ENCODE measurements around the gene NEURL2.
A peak's percentile ranks its signal among the peaks of the same experiment; 100 is the strongest.

The NEURL2 gene

DNA sequence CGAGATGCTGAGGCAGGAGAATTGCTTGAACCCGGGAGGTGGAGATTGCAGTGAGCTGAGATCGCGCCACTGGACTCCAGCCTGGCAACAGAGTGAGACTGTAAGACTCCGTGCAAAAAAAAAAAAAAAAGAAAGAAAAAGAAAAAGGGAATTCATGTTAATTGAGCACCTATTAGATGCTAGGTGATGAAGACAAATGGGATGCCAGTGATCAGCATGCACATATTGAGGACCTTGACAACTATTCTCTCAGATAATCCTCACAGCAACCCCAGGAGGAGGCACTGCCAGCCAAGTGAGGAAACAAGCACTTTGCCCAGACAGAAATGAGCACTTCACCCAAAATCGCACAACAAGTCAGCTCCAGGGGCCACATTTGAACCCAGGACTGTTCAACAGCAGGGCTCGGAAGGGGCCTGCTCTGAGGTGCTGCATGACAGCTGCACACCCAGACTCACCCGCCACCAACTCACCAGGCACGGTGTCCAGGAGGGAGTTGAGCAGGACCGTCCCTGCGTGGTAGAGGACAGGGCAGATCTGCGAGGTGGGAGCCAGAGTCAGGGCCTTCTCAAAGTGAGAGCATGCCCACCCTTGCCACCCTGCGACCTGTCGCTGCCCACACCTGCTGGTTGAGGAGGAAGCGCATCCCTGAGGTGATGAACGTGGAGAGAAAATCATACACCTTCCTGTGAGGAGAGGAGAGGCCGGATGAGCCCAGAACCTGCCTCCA, 16.4 kb upstream of the NEURL2 start:
- no peak overlapping the region for H3K4me2 ChIP-seq (ENCODE audit: insufficient read depth, low read length, poor library complexity, severe bottlenecking)
- no peak overlapping the region for H4K8ac ChIP-seq (ENCODE audit: low read depth, low read length)
- WGBS, 2 donors (ENCODE audit: extremely low coverage in 2 of 2, insufficient read length in 2 of 2, insufficient replicate concordance in 1 of 2) = no CpG with 5 or more reads among the region's 17 CpGs
- H2BK5ac ChIP-seq (ENCODE audit: low read length) = no peak overlapping the region
- no peaks in the 10 kb centered on the region for H3K9me3 ChIP-seq (replicated peaks in 1 of 2; ENCODE audit: control insufficient read depth in 2 of 2, insufficient read depth in 1 of 2, low read depth in 1 of 2, low read length in 2 of 2)
- H3K79me1 ChIP-seq (ENCODE audit: low read depth, low read length) = no peaks in the 10 kb centered on the region
- no peak overlapping the region for H2AFZ ChIP-seq (ENCODE audit: low read length)
- peak overlapping the region; percentile 86 for H3K23ac ChIP-seq (ENCODE audit: low read depth, low read length, poor library complexity)
- H2BK120ac ChIP-seq (ENCODE audit: low read depth, low read length) = peak overlapping the region; percentile 34
- H3K27ac ChIP-seq (replicated peaks; ENCODE audit: low read length) = no peak overlapping the region
- DNase-seq (ENCODE audit: low spot score) = no peak
- no peak overlapping the region for H3K18ac ChIP-seq (ENCODE audit: low read length)
- peaks cover 34 to 77% of the 10 kb centered on the region in 2 donors for H3K36me3 ChIP-seq (replicated peaks in 1 of 2; ENCODE audit: control insufficient read depth in 2 of 2, insufficient read depth in 2 of 2, low read length in 2 of 2)
- no peak overlapping the region for H3K9ac ChIP-seq (ENCODE audit: low read depth, low read length, poor library complexity)
- H2BK12ac ChIP-seq (ENCODE audit: low read length) = no peak overlapping the region
- no peaks in the 10 kb centered on the region for H3K27me3 ChIP-seq (ENCODE audit: control insufficient read depth in 3 of 3, insufficient read depth in 3 of 3, low read depth in 1 of 3, low read length in 3 of 3)
- H3K14ac ChIP-seq (ENCODE audit: low read length) = no peak overlapping the region
- H2BK15ac ChIP-seq (ENCODE audit: low read length) = no peak overlapping the region
- no peak overlapping the region for H2AK5ac ChIP-seq (ENCODE audit: low read depth, low read length)
- peaks cover 4 to 10% of the 10 kb centered on the region in 2 donors for H3K4me1 ChIP-seq (ENCODE audit: control insufficient read depth in 2 of 2, insufficient read depth in 1 of 2, low read depth in 1 of 2, low read length in 2 of 2)
- no peak overlapping the region for H4K91ac ChIP-seq (ENCODE audit: low read depth, low read length, poor library complexity)
- H3K4me3 ChIP-seq (ENCODE audit: low read length in 2 of 2) = no peak overlapping the region
- no peak overlapping the region for H3K4ac ChIP-seq (ENCODE audit: low read length)

DNA sequence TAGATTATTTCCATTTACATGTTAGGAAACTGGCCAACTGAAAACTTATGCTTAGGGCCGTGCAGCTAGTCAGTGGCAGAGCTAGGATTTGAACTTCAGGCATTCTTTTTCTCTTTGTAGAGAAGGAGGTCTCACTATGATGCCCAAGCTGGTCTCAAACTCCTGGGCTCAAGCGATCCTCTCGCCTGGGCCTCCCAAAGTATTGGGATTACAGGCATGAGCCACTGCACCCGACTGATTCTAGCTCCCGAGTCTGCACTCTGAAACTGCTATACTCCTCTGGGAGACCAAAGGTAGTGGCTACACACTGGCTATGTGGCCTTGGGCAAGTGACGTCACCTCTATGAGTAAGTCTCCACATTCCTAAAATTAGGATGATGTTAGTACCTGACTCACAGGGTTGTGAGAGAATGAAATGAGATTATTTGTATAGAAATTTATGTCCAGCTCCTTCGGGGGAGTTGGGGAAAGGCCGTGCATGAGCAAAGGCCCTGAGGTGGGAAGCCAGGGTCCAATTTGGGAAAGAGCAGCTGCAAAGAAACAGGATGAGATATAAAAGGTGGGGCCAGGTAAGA, 14.6 kb upstream of the NEURL2 start:
- Histone ChIP-seq H2BK120ac (ENCODE audit: low read depth, low read length) (no peak overlapping the region), H3K9ac (ENCODE audit: low read depth, low read length, poor library complexity) (no peak overlapping the region), H2AFZ (ENCODE audit: low read length) (no peak overlapping the region), H2BK12ac (ENCODE audit: low read length) (no peak overlapping the region), H3K9me3 (replicated peaks in 1 of 2; ENCODE audit: control insufficient read depth in 2 of 2, insufficient read depth in 1 of 2, low read depth in 1 of 2, low read length in 2 of 2) (no peaks in the 10 kb centered on the region), H2BK5ac (ENCODE audit: low read length) (no peak overlapping the region), H3K4me3 (ENCODE audit: low read length in 2 of 2) (no peak overlapping the region), H3K4me2 (ENCODE audit: insufficient read depth, low read length, poor library complexity, severe bottlenecking) (no peak overlapping the region), H3K27me3 (ENCODE audit: control insufficient read depth in 3 of 3, insufficient read depth in 3 of 3, low read depth in 1 of 3, low read length in 3 of 3) (no peaks in the 10 kb centered on the region), H3K27ac (replicated peaks; ENCODE audit: low read length) (no peak overlapping the region), H3K36me3 (replicated peaks in 1 of 2; ENCODE audit: control insufficient read depth in 2 of 2, insufficient read depth in 2 of 2, low read length in 2 of 2) (peaks cover 42 to 94% of the 10 kb centered on the region in 2 donors), H2AK5ac (ENCODE audit: low read depth, low read length) (no peak overlapping the region), H2BK15ac (ENCODE audit: low read length) (no peak overlapping the region), H3K23ac (ENCODE audit: low read depth, low read length, poor library complexity) (no peak overlapping the region), H4K91ac (ENCODE audit: low read depth, low read length, poor library complexity) (no peak overlapping the region), H4K8ac (ENCODE audit: low read depth, low read length) (no peak overlapping the region), H3K79me1 (ENCODE audit: low read depth, low read length) (peaks cover 2% of the 10 kb centered on the region), H3K4ac (ENCODE audit: low read length) (no peak overlapping the region), H3K14ac (ENCODE audit: low read length) (no peak overlapping the region), H3K4me1 (ENCODE audit: control insufficient read depth in 2 of 2, insufficient read depth in 1 of 2, low read depth in 1 of 2, low read length in 2 of 2) (peaks cover 0 to 7% of the 10 kb centered on the region in 2 donors), H3K18ac (ENCODE audit: low read length) (no peak overlapping the region)
- no peak for DNase-seq (ENCODE audit: low spot score)
- no CpG with 5 or more reads among the region's 8 CpGs for WGBS, 2 donors (ENCODE audit: extremely low coverage in 2 of 2, insufficient read length in 2 of 2, insufficient replicate concordance in 1 of 2)

DNA sequence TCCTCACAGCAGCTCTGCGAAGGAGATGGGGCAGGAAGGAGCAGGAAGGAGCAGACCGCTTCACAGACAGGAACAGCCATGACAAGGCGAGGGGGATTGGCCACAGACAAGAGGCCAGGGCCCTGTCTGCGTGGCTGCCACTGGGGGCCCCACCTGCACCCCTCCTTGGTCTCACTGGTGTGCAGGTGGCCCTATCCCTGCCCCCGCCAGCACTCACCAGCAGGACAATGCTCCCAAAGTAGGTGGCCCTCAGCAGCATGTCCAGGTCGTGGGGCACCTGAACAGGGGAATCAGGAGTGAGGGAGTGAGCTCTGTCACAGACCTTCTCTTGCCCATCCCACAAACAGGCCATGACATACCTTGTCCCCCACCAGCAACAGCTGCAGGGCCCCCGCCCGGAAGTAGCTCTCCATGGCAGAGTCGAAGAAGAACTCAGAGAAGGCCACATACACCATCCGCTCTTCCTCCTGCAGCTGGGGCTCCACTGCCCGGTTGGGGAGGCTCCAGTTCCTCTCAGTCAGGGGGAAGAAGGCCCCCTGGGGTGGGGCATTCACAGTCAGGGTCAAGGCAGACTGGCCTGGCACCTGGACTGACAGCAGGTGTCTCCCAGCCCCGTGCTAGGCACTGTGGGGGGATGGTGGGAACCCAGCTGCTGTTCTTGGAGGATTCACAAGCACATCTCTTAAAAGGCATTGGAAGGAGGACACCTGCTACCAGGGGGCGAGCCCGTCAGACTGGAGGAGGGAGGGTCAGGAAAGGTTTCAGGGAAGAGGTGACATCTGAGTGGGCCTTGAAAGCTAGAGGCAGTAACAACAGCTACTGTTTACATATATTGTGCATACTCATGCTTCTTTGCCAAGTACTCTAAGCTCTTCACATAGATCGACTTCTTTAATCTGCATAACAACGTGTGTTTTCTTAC, 13.8 kb upstream of the NEURL2 start:
- WGBS, 2 donors (ENCODE audit: extremely low coverage in 2 of 2, insufficient read length in 2 of 2, insufficient replicate concordance in 1 of 2) = no CpG with 5 or more reads among the region's 16 CpGs
- no peak for DNase-seq (ENCODE audit: low spot score)
- Histone ChIP-seq H3K14ac (ENCODE audit: low read length) (no peak overlapping the region), H3K4me1 (ENCODE audit: control insufficient read depth in 2 of 2, insufficient read depth in 1 of 2, low read depth in 1 of 2, low read length in 2 of 2) (peaks cover 0 to 2% of the 10 kb centered on the region in 2 donors), H3K4ac (ENCODE audit: low read length) (no peak overlapping the region), H3K36me3 (replicated peaks in 1 of 2; ENCODE audit: control insufficient read depth in 2 of 2, insufficient read depth in 2 of 2, low read length in 2 of 2) (peaks cover 42 to 94% of the 10 kb centered on the region in 2 donors), H2BK15ac (ENCODE audit: low read length) (no peak overlapping the region), H4K8ac (ENCODE audit: low read depth, low read length) (no peak overlapping the region), H3K4me2 (ENCODE audit: insufficient read depth, low read length, poor library complexity, severe bottlenecking) (no peak overlapping the region), H2AK5ac (ENCODE audit: low read depth, low read length) (no peak overlapping the region), H3K27ac (replicated peaks; ENCODE audit: low read length) (no peak overlapping the region), H3K4me3 (ENCODE audit: low read length in 2 of 2) (no peak overlapping the region), H3K18ac (ENCODE audit: low read length) (no peak overlapping the region), H3K23ac (ENCODE audit: low read depth, low read length, poor library complexity) (peak overlapping the region; percentile 61), H4K91ac (ENCODE audit: low read depth, low read length, poor library complexity) (no peak overlapping the region), H3K9me3 (replicated peaks in 1 of 2; ENCODE audit: control insufficient read depth in 2 of 2, insufficient read depth in 1 of 2, low read depth in 1 of 2, low read length in 2 of 2) (no peaks in the 10 kb centered on the region), H2AFZ (ENCODE audit: low read length) (no peak overlapping the region), H2BK12ac (ENCODE audit: low read length) (no peak overlapping the region), H3K9ac (ENCODE audit: low read depth, low read length, poor library complexity) (peak overlapping the region; percentile 53), H2BK5ac (ENCODE audit: low read length) (no peak overlapping the region), H3K27me3 (ENCODE audit: control insufficient read depth in 3 of 3, insufficient read depth in 3 of 3, low read depth in 1 of 3, low read length in 3 of 3) (no peaks in the 10 kb centered on the region), H2BK120ac (ENCODE audit: low read depth, low read length) (no peak overlapping the region), H3K79me1 (ENCODE audit: low read depth, low read length) (peaks cover 2% of the 10 kb centered on the region)

Measured in neuronal stem cell (in vitro differentiated cells).